NCI-H2029 treated with DMSO at 0.1 percent for 48 hours (cell line): ENCODE measurements around the gene GBA2.
A peak's percentile ranks its signal among the peaks of the same experiment; 100 is the strongest.

Experiments used
- DNase-seq: peaks from one replicate; lab custom pipeline; 2025; lab: John Stamatoyannopoulos, UW

GBA2 gene

GRCh38 chr9:35748858-35749514 lies at the start of gene GBA2, which contains the start of gene RGP1:
Gene GBA2 (minus strand): TSS chr9:35749228. CDS start chr9:35748704, 524 bp downstream.
Gene RGP1 (plus strand): TSS chr9:35749287. CDS start chr9:35749756, 469 bp downstream.
- peak; percentile 16 for DNase-seq

GRCh38 chr9:35797311-35798109 lies 48.5 kb upstream of the GBA2 start:
- DNase-seq, result no peak

DNA sequence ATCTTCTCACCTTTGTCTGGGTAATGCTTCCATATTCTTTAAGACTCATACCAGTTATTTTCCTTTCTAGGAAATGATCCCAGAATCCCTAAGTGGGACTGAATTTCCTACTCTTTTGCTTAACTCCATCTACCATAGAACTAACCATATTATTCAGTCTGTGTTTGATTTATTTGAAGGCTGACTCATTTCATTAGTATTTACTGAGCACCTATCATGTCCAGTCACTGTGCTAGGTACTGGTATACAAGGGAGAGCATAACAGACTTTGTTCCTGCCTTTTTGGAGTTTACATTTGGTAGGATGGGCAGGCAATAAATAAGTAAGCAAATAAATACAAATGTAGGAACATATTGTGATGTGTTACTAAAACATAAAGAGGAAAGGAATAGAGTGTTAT lies 46.7 kb upstream of the GBA2 start:
- no peak for DNase-seq

DNA sequence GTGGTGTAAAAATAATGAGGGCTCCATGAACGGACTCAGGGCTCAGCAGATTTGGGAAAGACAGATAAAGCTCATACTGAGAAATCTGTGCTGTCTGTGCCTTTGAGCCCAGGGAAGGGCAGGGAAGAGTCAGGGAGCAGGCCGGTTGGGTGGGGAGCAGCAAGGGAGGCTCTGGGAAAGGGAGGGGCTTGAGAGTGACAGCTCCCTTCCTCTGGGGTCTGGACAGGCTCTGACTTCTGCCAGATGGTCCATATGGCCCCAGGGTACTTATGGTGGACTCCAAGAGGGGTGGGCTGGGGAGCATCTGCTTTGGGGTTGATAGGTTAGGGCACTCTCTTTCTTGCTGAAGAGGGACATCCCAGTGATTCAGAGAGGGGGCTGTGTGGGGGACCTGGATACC lies 44.4 kb upstream of the GBA2 start:
- no peak for DNase-seq

- no peak for DNase-seq
Observed at GRCh38 chr9:35792826-35793225, 43.8 kb upstream of the GBA2 start.

DNA sequence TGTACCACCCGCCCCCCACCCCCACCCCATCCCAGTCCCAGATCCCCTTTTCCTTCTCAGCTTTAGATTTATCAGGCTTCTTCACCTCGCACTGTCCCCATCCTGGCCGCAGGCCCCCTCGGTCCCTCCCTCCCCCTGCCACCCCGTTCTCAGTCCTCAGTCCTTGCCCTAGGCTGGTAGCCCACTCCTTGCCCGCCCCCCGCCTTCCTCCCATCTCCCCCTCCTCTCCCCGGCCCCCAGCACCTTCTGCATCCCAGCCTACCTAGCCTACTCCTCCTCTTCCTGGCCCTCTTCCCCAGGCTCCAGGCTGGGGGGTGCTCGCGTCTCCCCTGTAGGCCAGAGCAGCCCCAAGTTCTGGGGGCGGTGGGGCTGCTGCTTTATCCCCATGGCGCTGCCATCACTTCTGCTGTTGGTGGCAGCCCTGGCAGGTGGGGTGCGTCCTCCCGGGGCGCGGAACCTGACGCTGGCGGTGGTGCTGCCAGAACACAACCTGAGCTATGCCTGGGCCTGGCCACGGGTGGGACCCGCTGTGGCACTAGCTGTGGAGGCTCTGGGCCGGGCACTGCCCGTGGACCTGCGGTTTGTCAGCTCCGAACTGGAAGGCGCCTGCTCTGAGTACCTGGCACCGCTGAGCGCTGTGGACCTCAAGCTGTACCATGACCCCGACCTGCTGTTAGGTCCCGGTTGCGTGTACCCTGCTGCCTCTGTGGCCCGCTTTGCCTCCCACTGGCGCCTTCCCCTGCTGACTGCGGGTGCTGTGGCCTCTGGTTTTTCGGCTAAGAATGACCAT lies 43.2 kb upstream of the GBA2 start:
- DNase-seq, result no peak

GRCh38 chr9:35791297-35791921 lies 42.4 kb upstream of the GBA2 start, which contains the start of gene NPR2:
Gene NPR2 (plus strand): TSS chr9:35791591. CDS start chr9:35792409, 818 bp downstream.
- no peak for DNase-seq

- DNase-seq, result peak; percentile 81
Observed at GRCh38 chr9:35790385-35791296, 41.6 kb upstream of the GBA2 start.

GRCh38 chr9:35790025-35790384 lies 41.0 kb upstream of the GBA2 start:
- DNase-seq, result no peak

GRCh38 chr9:35789541-35789940 lies 40.5 kb upstream of the GBA2 start:
- no peak for DNase-seq

- no peak for DNase-seq
Observed at GRCh38 chr9:35783418-35783817, 34.4 kb upstream of the GBA2 start.

GRCh38 chr9:35781066-35781465 lies 32.0 kb upstream of the GBA2 start:
- DNase-seq, result no peak

DNA sequence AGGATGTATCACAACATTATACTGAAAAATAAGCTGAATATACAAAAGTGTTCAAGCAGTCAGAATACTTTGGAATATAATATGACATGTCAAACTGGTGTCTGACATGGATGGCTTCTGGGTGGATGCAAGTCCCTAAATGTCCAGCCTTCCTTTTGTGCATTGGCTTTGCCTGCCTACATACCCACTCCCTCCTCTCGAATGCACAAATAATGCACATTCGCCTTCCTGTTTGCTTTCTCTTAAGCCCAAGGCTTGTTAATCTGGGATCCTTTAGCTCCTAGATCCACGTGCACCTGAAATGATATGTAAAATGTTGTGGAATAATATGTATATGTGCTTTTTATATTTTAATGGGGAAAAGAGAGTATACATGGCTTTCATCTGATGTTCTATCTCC lies 29.5 kb upstream of the GBA2 start:
- DNase-seq, result no peak

- DNase-seq, result peak; percentile 96
Observed at GRCh38 chr9:35776018-35776417, 27.0 kb upstream of the GBA2 start.

DNA sequence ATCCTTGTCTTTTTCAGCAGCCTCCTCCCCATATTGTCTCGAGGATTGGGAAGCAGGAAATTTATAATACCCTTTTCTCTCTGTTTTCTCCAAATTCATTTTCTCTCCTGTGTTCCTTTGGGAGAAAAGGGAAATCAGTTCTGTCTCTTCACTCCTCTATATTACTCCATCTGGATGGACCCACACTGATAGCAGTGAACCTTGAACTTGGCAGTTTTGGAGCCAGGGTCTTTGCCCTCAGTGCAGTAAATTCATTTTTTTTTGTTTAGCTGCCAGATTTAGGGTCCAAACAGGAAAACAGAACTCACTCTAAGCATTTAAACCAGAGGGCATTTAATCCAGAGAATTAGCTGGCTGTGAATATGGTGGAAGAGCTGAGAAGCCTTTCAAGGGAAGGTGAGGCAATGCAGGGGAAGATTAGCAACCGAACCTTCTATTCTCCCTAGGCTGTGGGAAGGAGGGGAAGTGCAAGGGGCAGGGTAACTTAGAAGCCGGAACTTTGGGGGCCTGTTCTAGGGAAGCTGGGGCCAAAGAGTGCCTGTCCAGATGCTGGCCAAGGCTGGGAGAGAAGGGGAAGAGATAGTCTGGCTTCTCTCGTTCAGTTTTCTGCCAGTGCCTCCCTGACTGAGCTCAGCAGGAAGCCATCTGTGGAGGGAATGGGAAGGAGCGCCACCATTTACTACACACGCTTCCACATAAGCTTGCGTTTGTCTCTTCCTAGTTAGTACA lies 26.0 kb upstream of the GBA2 start:
- DNase-seq, result peak; percentile 27

DNA sequence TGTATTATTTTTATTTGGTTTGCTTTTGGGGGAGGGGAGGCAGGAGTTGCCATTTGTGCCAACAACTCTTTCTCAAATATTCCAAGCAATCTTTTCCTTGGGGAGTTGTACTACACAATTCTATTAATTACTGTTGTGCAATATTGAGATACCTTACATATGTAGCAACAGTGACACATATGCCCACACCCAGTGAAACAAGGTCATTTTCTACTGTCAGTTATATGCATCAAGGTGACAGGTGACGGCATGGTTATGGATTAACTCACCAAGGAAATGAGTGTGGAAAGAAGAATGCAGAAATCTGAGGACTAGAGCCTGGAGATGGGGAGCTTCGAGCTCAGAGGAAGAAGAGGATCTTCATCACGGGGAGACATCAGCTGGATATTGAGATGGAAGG lies 22.9 kb upstream of the GBA2 start:
- DNase-seq, result peak; percentile 67

- DNase-seq, result peak; percentile 96
Observed at GRCh38 chr9:35771534-35771933, 22.5 kb upstream of the GBA2 start.

- peak; percentile 64 for DNase-seq
Observed at GRCh38 chr9:35771075-35771433, 22.0 kb upstream of the GBA2 start.

DNA sequence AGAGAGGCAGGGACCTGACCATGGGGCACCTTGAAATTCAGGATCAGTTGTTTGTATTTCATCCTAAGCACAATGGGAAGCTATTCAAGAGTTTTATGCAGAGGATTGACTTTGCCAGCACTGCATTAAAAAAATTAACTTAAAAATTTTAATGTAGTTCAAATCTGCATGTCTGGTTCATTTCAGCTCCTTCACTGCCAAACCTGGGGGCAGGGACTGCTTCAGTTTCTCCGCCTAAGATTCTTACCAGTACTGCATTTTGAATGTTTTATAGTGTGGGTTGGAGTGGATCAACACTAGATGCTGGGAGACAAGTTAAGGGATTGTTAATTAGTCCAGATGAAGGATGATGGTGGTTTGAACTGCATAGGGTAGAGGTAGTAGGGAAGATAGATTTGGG lies 20.7 kb upstream of the GBA2 start:
- no peak for DNase-seq

GRCh38 chr9:35767458-35767857 lies 18.4 kb upstream of the GBA2 start:
- DNase-seq, result no peak
